Hindlimb muscle (tissue), 1 donor: Measurements from ENCODE around the gene FAM229A. TPM values are rescaled to one million over a fixed set of nuclear protein-coding genes. Genes with fewer than 3 reads are reported as not detected.

Experiments
- DNase-seq: peaks from one replicate; pipeline ENCODE4 v3.0.0-alpha.2; 2013
- polyA plus RNA-seq: library from polyadenylated mRNA; unstranded; fragments of 120-200 nt; gene quantifications from one replicate; pipeline ENCODE4 v1.2.1, GENCODE V29; 2013; ENCODE audit not compliant: insufficient read length

Gene FAM229A
- polyA plus RNA-seq, 1 donor: 7.4 TPM

DNA sequence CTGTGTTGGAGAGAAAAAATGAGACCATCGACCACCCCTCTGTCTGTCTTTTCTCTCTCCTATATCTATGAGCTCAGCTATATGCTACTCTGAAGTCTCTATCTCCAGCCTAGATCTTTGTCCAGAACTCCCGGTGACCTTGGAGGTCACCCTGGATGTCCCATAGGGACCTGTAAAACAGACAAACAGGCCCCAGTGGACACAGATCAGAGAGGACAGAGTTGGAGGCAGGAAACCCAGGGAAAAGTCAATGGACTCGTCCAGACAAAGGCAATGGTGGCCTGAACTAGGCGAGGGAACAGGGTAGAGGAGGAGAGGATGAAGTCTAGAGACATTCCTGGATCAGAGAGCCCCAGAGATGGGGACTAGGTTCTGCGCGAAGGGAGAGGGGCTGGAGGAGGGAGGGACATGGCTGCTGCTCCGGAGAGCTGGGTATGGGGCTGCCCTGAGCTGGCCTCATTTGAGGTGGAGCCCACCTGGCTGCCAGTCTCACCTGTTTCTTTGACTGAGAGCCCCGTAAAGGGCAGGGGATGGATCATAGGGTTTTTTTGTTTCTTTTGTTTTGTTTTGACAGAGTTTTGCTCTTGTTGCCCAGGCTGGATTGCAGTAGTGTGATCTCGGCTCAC, 15.6 kb downstream of the FAM229A start:
- DNase-seq: no peak

- DNase-seq: no peak
Observed at GRCh38 chr1:32345289-32345827, 16.9 kb downstream of the FAM229A start.

DNA sequence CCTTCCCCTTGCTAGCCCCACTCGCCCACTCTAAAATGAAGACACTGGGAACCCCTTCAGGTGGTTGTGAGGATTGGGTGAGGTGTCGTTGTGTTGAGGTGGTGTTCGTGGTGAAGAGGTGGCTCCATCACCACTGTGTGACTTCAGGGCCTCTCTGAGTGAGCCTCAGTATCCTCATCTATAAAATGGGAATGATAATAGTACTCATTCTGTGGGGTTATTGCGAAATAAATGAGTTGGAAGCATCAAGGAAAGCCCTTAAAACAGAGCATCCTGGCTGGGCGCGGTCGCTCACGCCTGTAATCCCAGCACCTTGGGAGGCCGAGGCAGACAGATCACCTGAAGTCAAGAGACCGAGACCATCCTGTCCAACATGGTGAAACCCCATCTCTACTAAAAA, 19.6 kb downstream of the FAM229A start:
- DNase-seq: no peak

- DNase-seq: no peak
Observed at GRCh38 chr1:32341971-32342370, 20.3 kb downstream of the FAM229A start.

DNA sequence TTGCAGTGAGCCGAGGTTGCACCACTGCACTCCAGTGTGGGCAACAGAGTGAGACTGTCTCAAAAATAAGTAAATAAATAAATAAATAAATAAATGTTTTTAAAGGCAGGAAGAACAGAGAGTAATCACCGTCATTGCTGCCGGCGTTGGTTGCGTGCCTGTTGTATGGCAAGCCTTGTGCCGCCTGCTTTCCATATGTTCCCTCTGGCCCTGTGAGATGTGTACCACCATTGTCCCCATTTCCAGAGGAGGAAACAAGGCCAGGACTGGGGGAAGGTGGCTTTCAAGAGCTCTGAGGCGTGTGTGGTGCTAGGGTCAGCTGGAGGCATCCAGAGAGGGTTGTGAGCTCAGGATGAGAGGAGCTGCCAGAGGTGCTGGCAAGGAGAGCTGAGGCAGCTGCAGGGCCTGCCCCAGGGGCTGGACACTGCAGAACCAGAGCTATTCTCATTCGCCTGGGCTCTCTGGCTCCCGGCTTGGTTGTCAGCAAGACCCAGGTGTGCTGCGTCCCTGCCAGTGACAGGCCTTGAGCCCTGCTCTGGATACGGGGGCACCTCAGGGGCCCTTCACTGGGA, 21.0 kb downstream of the FAM229A start:
- DNase-seq: no peak

GRCh38 chr1:32339363-32339978, 22.8 kb downstream of the FAM229A start:
- DNase-seq: no peak

GRCh38 chr1:32338637-32339145, 23.6 kb downstream of the FAM229A start:
- no peak for DNase-seq

GRCh38 chr1:32337855-32338636, 24.2 kb downstream of the FAM229A start:
- no peak for DNase-seq

GRCh38 chr1:32336963-32337675, 25.2 kb downstream of the FAM229A start:
- DNase-seq: no peak

DNA sequence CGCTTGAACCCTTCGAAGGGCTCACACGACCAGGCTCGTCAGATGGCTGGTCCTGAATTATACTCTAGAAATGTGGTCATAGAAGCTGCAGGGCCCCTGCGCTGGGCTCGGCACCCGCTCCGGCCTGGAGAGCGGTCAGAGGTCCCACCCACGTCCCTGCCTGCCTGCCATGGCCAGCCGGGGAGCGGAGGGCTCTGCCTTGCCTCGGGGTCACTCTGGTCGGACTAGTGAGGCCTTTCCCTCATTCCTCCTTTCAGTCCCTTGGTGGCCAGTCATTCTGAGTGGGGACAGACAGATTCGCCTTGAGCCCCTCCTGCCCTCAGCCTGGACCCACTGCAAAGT, 25.7 kb downstream of the FAM229A start:
- DNase-seq: no peak

DNA sequence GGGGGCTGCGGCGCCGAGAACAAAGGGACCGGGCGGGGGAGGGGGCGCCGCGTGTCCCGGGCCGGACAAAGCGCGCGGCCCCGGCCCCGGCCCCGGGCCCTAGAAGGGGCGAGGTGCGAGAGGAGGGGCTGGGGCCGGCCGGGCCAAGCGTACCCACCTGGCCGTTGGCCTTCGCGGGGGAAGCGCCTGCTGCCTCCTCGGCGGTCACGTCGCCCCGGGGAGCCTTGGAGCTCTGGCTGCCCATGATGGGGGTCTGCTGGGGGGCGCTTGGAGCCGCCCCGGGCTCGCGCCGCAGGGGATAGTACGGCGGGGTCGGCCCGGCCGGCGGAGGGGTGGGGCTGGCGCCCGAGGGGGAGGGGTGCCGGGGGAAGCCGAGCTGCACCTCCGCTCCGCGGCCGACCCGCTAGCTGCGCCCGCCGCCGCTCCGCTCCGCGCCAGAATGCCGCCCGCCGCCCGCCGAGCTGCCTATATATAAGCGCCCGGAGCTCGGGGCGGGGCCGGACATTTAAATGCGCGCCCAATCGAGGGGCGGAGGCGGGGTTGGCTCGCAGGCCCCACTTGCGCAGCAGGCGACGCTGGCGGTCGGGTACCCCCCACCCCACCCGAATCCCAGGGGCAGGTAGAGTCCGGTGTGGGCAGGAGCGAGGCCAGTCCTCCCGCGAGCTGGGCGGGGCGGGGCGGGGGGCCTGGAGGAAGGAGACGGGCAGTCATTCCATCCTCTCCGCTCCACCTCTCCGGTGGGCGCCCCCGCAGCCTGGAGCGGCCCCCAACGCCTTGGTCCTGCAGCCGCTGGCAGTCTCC, 26.3 kb downstream of the FAM229A start, which contains the start of gene MARCKSL1:
TSS of gene MARCKSL1 (minus strand) at position 444 of the 801 bp plus-strand sequence. CDS start at position 244, 200 bp downstream.
- peak; percentile 73 for DNase-seq

DNA sequence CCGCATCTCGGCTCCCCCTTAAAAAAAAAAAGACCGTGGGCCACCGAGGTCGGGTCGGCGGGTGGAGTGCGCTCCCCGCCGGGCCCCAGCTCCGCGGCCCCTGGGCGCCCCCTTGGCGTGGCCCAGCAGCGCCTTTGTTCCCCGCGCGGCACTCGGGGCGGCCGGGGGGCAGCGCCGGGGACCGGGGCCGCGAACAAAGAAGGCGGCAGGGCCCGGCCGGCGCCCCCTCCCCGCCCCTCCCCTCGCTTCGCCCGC, 26.8 kb downstream of the FAM229A start:
- DNase-seq: no peak

- peak; percentile 58 for DNase-seq
Observed at GRCh38 chr1:32334864-32335534, 27.3 kb downstream of the FAM229A start.

DNA sequence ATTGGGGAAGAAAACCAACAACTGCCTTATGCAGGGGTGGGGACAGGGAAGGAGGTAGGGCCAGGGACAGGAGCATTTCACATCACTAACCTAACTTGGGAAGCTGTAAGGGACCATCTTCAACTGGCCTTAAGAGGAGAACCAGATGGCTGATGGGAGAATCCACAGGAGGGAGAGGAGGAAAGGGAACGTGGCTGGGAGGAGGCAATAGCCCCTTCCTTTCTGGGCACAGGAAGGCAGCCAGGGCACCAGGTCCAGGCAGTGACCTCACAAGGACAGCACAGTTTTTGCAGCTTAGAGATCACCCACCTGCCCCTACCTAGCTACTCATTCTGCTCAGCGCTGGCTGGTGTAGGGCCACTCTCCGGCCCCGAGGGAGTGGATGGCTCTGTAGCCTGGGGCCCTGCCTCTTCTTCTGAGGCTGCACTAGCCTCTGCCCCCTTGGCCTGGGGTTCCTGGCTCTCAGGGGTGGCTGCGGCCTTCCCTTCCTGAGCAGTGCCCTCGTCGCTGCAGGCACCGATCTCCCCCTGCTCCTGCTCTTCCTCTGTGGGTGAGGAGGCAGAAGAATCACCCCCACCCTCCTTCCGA, 27.9 kb downstream of the FAM229A start:
- DNase-seq: no peak

DNA sequence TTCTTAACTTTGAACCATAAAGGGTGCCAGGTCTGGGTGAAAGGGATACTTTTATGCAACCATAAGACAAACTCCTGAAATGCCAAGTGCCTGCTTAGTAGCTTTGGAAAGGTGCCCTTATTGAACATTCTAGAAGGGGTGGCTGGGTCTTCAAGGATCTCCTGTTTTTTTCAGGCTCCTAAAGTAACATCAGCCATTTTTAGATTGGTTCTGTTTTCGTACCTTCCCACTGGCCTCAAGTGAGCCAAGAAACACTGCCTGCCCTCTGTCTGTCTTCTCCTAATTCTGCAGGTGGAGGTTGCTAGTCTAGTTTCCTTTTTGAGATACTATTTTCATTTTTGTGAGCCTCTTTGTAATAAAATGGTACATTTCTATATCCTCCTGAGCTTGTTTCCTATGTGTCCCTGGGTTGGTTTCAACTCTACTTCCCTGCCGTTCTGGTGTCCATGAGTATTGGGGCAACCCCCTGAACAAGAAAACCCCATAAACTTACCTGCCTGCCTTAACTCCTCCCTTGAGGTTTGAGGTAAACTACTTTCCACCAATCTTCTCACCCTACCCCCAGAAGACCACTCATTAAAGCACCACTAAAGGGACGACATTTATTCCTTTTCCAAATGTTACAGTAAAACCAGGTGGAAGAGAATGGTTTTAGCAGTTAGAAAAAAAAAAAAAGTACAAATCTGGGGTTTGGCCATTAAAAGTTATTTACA, 28.9 kb downstream of the FAM229A start:
- DNase-seq: no peak

- DNase-seq: no peak
Observed at GRCh38 chr1:32332290-32333079, 29.8 kb downstream of the FAM229A start.

- no peak for DNase-seq
Observed at GRCh38 chr1:32331549-32331948, 30.7 kb downstream of the FAM229A start.

- DNase-seq: no peak
Observed at GRCh38 chr1:32330558-32331151, 31.6 kb downstream of the FAM229A start.
